ENCODE measurements around the gene CACUL1.
"Not testable (repeated sequence)": the region's sequence is repeated elsewhere in the genome, so short reads cannot be mapped to it uniquely, and the experiment has no call there.

CACUL1 gene

DNA sequence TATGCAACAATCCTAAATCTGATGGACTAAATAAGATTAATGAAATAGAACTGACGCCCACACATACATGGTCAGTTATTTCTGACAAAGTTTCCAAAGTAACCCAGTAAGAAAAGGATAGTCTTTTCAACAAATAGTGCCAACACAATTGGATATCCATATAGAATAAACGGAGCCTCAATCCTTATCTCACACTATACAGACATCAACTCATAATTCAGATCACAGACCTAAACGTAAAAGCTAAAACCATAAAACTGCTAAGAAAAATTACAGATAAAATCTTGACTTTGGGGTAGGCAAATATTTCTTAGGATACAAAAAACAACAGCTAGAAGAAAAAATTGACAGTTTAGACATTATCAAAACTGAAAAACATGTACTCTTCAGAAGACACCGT is 8.5 kb downstream of the CACUL1 start:
- no peak overlapping the region for H3K4me3 ChIP-seq (ENCODE audit: control insufficient read depth, low read depth, low read length)
- no peak for DNase-seq (ENCODE audit: low read depth)
- TF ChIP-seq, protein P1, sequence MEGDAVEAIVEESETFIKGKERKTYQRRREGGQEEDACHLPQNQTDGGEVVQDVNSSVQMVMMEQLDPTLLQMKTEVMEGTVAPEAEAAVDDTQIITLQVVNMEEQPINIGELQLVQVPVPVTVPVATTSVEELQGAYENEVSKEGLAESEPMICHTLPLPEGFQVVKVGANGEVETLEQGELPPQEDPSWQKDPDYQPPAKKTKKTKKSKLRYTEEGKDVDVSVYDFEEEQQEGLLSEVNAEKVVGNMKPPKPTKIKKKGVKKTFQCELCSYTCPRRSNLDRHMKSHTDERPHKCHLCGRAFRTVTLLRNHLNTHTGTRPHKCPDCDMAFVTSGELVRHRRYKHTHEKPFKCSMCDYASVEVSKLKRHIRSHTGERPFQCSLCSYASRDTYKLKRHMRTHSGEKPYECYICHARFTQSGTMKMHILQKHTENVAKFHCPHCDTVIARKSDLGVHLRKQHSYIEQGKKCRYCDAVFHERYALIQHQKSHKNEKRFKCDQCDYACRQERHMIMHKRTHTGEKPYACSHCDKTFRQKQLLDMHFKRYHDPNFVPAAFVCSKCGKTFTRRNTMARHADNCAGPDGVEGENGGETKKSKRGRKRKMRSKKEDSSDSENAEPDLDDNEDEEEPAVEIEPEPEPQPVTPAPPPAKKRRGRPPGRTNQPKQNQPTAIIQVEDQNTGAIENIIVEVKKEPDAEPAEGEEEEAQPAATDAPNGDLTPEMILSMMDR (IDR thresholded peaks at IDR 0.05; ENCODE audit: control insufficient read depth, insufficient read depth, low read depth, low read length, missing control alignments) = no peak

DNA sequence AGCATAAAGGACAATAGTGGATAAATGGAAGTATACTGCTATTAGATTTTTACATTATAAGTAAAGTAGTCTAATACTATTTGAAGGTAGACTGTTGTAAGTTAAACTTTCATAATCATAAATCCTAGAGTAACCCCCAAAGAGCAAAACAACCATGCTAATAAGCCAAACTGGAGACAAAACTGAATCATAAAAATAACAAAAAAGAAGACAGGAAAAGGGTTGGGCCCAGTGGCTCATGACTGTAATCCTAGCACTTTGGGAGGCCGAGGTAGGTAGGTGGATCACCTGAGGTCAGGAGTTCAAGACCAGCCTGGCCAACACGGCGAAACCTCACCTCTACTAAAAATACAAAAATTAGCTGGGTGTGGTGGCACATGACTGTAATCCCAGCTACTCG is 9.7 kb downstream of the CACUL1 start:
- DNase-seq (ENCODE audit: low read depth) = no peak
- no peak overlapping the region for H3K4me3 ChIP-seq (ENCODE audit: control insufficient read depth, low read depth, low read length)
- TF ChIP-seq, protein P1 (IDR thresholded peaks at IDR 0.05; ENCODE audit: control insufficient read depth, insufficient read depth, low read depth, low read length, missing control alignments) = no peak

DNA sequence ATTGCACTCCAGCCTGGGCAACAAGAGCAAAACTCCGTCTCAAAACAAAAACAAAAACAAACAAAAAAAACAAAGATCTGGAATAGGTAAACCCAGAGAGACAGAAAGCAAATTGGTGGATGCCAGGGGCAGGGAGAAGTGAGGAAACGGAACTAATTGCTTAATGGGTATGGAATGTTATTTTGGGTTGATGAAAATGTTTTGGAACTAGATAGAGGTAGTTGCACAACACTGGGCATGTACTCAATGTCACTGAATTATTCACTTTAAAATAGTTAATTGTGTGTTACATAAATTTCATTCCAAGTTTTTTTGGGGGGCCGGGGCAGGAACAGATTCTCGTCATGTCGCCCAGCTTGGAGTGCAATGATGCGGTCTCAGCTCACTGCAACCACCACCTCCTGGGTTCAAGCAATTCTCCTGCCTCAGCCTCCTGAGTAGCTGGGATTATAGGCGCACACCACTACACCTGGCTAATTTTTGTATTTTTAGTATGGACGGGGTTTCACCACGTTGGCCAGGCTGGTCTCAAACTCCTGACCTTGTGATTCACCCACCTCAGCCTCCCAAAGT is 10.3 kb downstream of the CACUL1 start:
- DNase-seq (ENCODE audit: low read depth); H3K4me3 ChIP-seq (ENCODE audit: control insufficient read depth, low read depth, low read length): not testable (repeated sequence)

DNA sequence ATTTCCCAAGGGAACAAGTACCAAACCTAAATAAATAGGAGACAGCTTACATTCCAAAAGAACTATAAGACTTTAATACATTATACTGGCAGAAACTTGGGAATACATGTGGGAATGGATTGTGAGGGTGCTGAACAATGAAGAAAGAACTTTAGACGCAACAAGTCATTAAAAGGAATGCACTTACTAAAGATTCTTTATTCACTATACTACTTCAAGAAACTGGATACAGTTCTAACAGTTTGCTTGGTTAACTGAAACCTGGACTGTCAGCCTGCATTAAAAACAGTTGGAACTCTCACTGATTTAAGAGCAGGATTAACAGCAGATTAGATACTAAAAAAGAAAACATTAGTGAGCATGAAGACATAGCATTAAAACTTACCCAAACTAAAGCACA is 12.0 kb downstream of the CACUL1 start:
- TF ChIP-seq, protein P1 (IDR thresholded peaks at IDR 0.05; ENCODE audit: control insufficient read depth, insufficient read depth, low read depth, low read length, missing control alignments) = no peak
- no peak for DNase-seq (ENCODE audit: low read depth)
- no peak overlapping the region for H3K4me3 ChIP-seq (ENCODE audit: control insufficient read depth, low read depth, low read length)

DNA sequence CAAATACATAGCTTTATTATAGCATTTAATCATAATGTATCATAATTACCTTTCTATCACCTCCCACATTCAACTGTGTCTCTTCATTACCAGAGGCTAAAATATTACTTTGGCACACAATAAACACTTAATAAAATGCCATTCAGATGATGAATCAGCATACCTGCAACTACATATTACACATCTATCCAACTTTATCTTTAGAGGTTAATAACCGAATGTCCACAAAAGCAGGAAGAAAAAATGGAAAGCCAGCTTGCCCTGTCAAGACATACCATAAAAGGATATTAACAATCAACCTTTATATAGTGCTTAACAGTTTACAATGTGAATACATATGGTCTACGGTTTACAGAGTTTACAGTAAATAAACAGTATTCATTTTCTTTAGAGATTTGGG is 12.7 kb downstream of the CACUL1 start:
- no peak overlapping the region for H3K4me3 ChIP-seq (ENCODE audit: control insufficient read depth, low read depth, low read length)
- no peak for DNase-seq (ENCODE audit: low read depth)
- TF ChIP-seq, protein P1 (IDR thresholded peaks at IDR 0.05; ENCODE audit: control insufficient read depth, insufficient read depth, low read depth, low read length, missing control alignments) = no peak

DNA sequence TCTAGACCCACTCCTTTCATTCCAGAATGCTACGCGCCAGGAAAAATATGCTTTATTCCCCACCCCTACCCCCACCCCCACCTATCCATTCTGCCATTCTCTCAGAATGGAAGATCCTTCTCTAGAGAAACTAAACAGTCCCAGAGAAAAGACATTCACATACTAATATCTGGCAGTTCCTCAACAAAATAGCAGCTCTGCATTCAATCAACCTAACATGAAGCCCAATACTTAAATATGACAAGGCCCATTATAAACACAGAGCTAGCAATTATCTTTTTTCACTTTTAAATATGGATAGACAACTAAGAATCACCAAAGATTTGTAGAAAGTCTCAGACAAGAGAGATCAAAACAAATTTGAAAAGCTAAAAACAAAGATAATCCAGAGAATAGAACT is 16.4 kb downstream of the CACUL1 start:
- no peak for DNase-seq (ENCODE audit: low read depth)
- TF ChIP-seq, protein P1 (IDR thresholded peaks at IDR 0.05; ENCODE audit: control insufficient read depth, insufficient read depth, low read depth, low read length, missing control alignments) = no peak
- no peak overlapping the region for H3K4me3 ChIP-seq (ENCODE audit: control insufficient read depth, low read depth, low read length)

DNA sequence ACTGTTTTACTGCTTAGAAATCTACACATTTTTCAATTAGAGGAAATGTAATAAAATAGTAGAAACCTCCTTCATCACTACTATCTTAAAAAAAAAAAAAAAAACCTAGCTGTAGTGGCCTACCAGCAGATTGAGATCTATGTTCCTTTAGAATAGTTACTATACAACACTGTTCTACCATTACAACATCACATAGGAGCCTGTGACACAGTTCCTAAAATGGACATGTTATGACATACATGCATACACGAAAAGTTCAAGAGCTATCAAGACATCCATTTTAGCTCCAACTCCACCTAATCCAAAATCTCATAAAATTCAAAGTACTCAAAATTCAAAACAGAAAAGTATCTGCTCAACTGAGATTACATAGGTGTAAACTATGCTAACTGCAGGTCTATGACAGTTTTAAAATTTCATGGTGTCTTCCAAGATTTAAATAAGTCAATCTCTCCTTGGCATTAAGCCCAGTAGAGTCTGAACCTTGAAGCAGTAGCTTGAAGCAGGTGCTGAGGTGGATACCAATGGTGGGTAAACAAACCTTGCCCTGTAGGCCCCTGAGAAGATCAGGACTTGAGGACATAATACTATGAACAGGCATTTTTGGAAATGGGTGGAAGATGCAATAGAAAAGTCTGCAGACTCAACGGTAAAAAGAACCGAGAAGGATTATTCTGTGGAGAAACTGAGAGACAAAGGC is 17.0 kb downstream of the CACUL1 start:
- H3K4me3 ChIP-seq (ENCODE audit: control insufficient read depth, low read depth, low read length) = no peak overlapping the region
- DNase-seq (ENCODE audit: low read depth) = no peak
- TF ChIP-seq, protein P1 (IDR thresholded peaks at IDR 0.05; ENCODE audit: control insufficient read depth, insufficient read depth, low read depth, low read length, missing control alignments) = no peak
